Fibroblast of lung (primary cell): Measurements from ENCODE around the gene SEZ6L.

Experiments used
- CTCF ChIP-seq, 2 donors: IDR thresholded peaks in 1 of 2; conservative IDR thresholded peaks in 1 of 2; 1 replicate in 1 of 2; 2 replicates in 1 of 2; pipeline ENCODE4 v1.5.1; 2011 to 2012; ENCODE audit warnings: low read length in 2 of 2, control low read depth in 1 of 2, inconsistent platforms in 1 of 2, low read depth in 1 of 2, mild to moderate bottlenecking in 1 of 2
- EZH2 ChIP-seq: IDR thresholded peaks from 2 replicates; pipeline ENCODE4 v1.5.1; 2012; ENCODE audit warnings: low read length, control low read depth, mild to moderate bottlenecking; ENCODE audit errors: missing control alignments

GRCh38 chr22:26348810-26349526 is 179.7 kb downstream of the SEZ6L start:
- TF ChIP-seq CTCF (conservative IDR thresholded peaks at IDR 0.05 in 1 of 2, IDR thresholded peaks at IDR 0.05 in 1 of 2; ENCODE audit: low read depth in 1 of 2, low read length in 2 of 2), result no peak
- TF ChIP-seq EZH2, result no peak
